22Rv1 (cell line): Measurements from ENCODE around the gene TRPM3.

Experiments
- H3K27ac ChIP-seq: fragments of 450-650 bp; 2 replicates; pipeline ENCODE4 v1.5.1; 2017
- CTCF ChIP-seq: fragments of 450-650 bp; IDR thresholded peaks from 2 replicates; pipeline ENCODE4 v1.5.1; 2017; ENCODE audit warnings: mild to moderate bottlenecking
- ZFX ChIP-seq: fragments of 450-650 bp; IDR thresholded peaks from 2 replicates; pipeline ENCODE4 v1.6.1; 2017; ENCODE audit warnings: antibody characterized with exemption, borderline replicate concordance

Gene TRPM3

GRCh38 chr9:71036501-71036900 is 84.9 kb downstream of the TRPM3 start:
- TF ChIP-seq ZFX (no peak), CTCF (no peak)
- no peak overlapping the region for H3K27ac ChIP-seq

GRCh38 chr9:71032779-71033178 is 88.6 kb downstream of the TRPM3 start:
- H3K27ac ChIP-seq: no peak overlapping the region
- no peak for TF ChIP-seq ZFX
- TF ChIP-seq CTCF: no peak

GRCh38 chr9:71025728-71026127 is 95.7 kb downstream of the TRPM3 start:
- TF ChIP-seq CTCF (no peak), ZFX (no peak)
- H3K27ac ChIP-seq: no peak overlapping the region

- TF ChIP-seq CTCF: no peak
- TF ChIP-seq ZFX: no peak
Observed at GRCh38 chr9:71025201-71025600, 96.2 kb downstream of the TRPM3 start.

GRCh38 chr9:71010258-71010657 is 111.2 kb downstream of the TRPM3 start:
- no peak overlapping the region for H3K27ac ChIP-seq
- TF ChIP-seq CTCF (no peak), ZFX (no peak)

More at GRCh38 chr9:71025201-71025600, 96.2 kb downstream of the TRPM3 start:
- no peak overlapping the region for H3K27ac ChIP-seq

GRCh38 chr9:71005456-71005855 is 116.0 kb downstream of the TRPM3 start:
- H3K27ac ChIP-seq: no peak overlapping the region
- TF ChIP-seq CTCF (no peak), ZFX (no peak)

- no peak overlapping the region for H3K27ac ChIP-seq
- TF ChIP-seq CTCF (no peak), ZFX (no peak)
Observed at GRCh38 chr9:71004196-71004595, 117.2 kb downstream of the TRPM3 start.
